ENCODE results near the gene ZNF79. TPM values are rescaled to one million over a fixed set of nuclear protein-coding genes. Genes with fewer than 3 reads are reported as not detected.
A peak's percentile ranks its signal among the peaks of the same experiment; 100 is the strongest.

ZNF79 gene
- total RNA-seq, 1 experiment from 2014 or later, result 11.6 TPM

DNA sequence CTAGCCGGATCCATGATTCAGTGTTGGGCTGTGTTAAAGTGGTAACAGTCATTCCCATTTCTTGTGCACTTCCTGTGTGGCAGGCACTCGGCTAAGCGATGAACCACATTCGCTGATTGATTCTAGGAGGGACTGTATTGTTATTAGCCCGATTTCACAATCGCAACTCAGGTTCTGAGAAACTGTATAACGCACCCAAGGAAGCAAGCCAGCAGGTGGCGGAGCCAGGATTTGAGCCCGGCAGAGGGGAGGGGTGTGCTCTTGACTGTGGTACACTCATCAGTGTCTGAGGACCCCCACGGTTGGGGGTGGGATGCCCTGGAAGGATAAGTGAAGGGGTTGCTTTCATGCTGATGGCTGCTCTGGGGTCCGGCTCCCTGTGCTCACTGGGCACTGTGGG is 61.8 kb downstream of the ZNF79 start:
- peak; percentile 53 for DNase-seq (ENCODE audit: low spot score)
- H3K9me3 ChIP-seq (ENCODE audit: low read depth, low read length, poor library complexity, severe bottlenecking), result no peaks in the 10 kb centered on the region
- no peaks in the 10 kb centered on the region for H3K27me3 ChIP-seq (replicated peaks; ENCODE audit: insufficient read depth, low read depth, low read length, poor library complexity)
- POLR2A ChIA-PET (ENCODE audit: low non-redundant PET), result no interaction called here
- intact Hi-C loops (cut with micrococcal nuclease; ENCODE audit: unreplicated experiment), result no loop called here
- no TSS peak for BruUV-seq (replicated peaks)
- peaks cover 5% of the 10 kb centered on the region for H3K4me1 ChIP-seq (ENCODE audit: insufficient read depth, low read length, poor library complexity, severe bottlenecking)
- H3K4me3 ChIP-seq (ENCODE audit: low read depth, low read length, poor library complexity, severe bottlenecking), result no peak overlapping the region
- CTCF ChIA-PET, result no interaction called here
- H3K27ac ChIP-seq (ENCODE audit: low read depth, low read length, poor library complexity, severe bottlenecking), result no peak overlapping the region
- no peaks in the 10 kb centered on the region for H3K36me3 ChIP-seq (ENCODE audit: insufficient read depth, low read length, poor library complexity, severe bottlenecking)
- TF ChIP-seq, protein P1, sequence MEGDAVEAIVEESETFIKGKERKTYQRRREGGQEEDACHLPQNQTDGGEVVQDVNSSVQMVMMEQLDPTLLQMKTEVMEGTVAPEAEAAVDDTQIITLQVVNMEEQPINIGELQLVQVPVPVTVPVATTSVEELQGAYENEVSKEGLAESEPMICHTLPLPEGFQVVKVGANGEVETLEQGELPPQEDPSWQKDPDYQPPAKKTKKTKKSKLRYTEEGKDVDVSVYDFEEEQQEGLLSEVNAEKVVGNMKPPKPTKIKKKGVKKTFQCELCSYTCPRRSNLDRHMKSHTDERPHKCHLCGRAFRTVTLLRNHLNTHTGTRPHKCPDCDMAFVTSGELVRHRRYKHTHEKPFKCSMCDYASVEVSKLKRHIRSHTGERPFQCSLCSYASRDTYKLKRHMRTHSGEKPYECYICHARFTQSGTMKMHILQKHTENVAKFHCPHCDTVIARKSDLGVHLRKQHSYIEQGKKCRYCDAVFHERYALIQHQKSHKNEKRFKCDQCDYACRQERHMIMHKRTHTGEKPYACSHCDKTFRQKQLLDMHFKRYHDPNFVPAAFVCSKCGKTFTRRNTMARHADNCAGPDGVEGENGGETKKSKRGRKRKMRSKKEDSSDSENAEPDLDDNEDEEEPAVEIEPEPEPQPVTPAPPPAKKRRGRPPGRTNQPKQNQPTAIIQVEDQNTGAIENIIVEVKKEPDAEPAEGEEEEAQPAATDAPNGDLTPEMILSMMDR (conservative IDR thresholded peaks at IDR 0.05; ENCODE audit: low read depth, low read length), result 0 out of 2 replicates have a peak, but pooled peaks have one; percentile 17
- TF ChIP-seq EZH2 (IDR thresholded peaks at IDR 0.05; ENCODE audit: borderline replicate concordance, low read depth, low read length, poor library complexity, severe bottlenecking), result no peak

DNA sequence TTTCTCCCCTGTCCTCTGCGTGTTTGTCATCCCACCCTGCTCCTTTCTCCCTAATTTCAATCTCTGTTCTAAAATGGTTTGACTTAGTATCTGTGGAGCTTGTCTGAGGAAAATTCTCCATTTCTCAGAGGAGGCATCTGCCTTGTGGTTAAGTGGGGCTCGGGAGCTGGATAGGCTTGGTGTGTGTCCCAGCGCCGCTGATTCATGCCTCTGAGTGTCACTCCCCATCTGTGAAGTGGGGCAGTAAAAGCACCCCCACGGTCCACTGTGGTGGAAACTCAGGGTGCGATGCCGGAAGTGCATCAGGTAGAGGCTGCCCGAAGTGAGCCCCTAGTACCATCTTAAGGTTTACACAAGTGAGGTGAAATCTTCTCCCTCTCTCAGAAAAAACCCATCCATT is 64.8 kb downstream of the ZNF79 start:
- BruUV-seq (replicated peaks), result no TSS peak
- H3K27ac ChIP-seq (ENCODE audit: low read depth, low read length, poor library complexity, severe bottlenecking), result no peak overlapping the region
- H3K4me3 ChIP-seq (ENCODE audit: low read depth, low read length, poor library complexity, severe bottlenecking), result no peak overlapping the region
- CTCF ChIA-PET, result interaction anchor here (1.1 kb wide), 1 partner anchor 15 kb away, joined by 3 read pairs; no protein-coding TSS in a partner anchor
- intact Hi-C loops (cut with micrococcal nuclease; ENCODE audit: unreplicated experiment), result no loop called here
- H3K36me3 ChIP-seq (ENCODE audit: insufficient read depth, low read length, poor library complexity, severe bottlenecking), result peaks cover 4% of the 10 kb centered on the region
- TF ChIP-seq, protein P1 (conservative IDR thresholded peaks at IDR 0.05; ENCODE audit: low read depth, low read length), result no peak
- no peak for TF ChIP-seq EZH2 (IDR thresholded peaks at IDR 0.05; ENCODE audit: borderline replicate concordance, low read depth, low read length, poor library complexity, severe bottlenecking)
- DNase-seq (ENCODE audit: low spot score), result no peak
- POLR2A ChIA-PET (ENCODE audit: low non-redundant PET), result no interaction called here
- no peaks in the 10 kb centered on the region for H3K9me3 ChIP-seq (ENCODE audit: low read depth, low read length, poor library complexity, severe bottlenecking)
- no peaks in the 10 kb centered on the region for H3K27me3 ChIP-seq (replicated peaks; ENCODE audit: insufficient read depth, low read depth, low read length, poor library complexity)
- H3K4me1 ChIP-seq (ENCODE audit: insufficient read depth, low read length, poor library complexity, severe bottlenecking), result peaks cover 5% of the 10 kb centered on the region

DNA sequence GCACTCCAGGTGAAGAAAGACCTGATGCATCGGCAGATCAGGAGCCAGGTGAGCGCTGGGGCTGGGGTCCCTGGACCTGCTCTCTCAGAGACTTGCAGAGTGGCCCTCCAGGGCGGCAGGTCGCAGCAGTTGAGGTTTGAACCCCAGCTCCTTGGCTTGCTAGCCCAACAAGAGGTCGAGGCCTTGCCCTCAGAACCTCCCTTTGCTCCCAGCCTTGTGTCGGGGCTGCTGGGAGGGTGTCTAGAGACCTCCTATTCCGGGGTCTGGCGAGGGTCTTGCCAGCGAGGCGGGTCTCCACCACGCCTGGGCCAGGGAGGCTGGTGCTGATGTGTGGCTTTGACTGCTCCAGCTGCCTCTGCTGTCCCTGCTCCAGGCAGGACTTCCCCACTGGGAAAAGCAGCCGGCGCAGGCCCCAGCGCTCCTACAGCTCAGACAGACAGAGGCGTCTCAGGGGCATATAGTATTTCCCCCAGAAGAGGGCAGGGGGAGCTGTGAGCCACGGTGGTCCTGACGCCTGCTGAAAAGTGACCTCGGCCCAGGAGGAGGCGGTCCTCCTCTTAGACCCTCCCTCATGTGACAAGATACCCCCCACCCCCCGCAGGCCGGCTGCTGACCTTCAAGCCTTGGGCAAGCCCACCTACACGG is 65.4 kb downstream of the ZNF79 start:
- H3K4me3 ChIP-seq (ENCODE audit: low read depth, low read length, poor library complexity, severe bottlenecking), result no peak overlapping the region
- intact Hi-C loops (cut with micrococcal nuclease; ENCODE audit: unreplicated experiment), result no loop called here
- TF ChIP-seq EZH2 (IDR thresholded peaks at IDR 0.05; ENCODE audit: borderline replicate concordance, low read depth, low read length, poor library complexity, severe bottlenecking), result no peak
- TF ChIP-seq, protein P1 (conservative IDR thresholded peaks at IDR 0.05; ENCODE audit: low read depth, low read length), result 0 out of 2 replicates have a peak, but pooled peaks have one; percentile 11
- H3K27ac ChIP-seq (ENCODE audit: low read depth, low read length, poor library complexity, severe bottlenecking), result no peak overlapping the region
- no TSS peak for BruUV-seq (replicated peaks)
- H3K9me3 ChIP-seq (ENCODE audit: low read depth, low read length, poor library complexity, severe bottlenecking), result no peaks in the 10 kb centered on the region
- H3K27me3 ChIP-seq (replicated peaks; ENCODE audit: insufficient read depth, low read depth, low read length, poor library complexity), result no peaks in the 10 kb centered on the region
- DNase-seq (ENCODE audit: low spot score), result no peak
- H3K36me3 ChIP-seq (ENCODE audit: insufficient read depth, low read length, poor library complexity, severe bottlenecking), result peaks cover 7% of the 10 kb centered on the region
- ChIA-PET CTCF (interaction anchor here (1.1 kb wide), 1 partner anchor 14 kb away, joined by 3 read pairs; no protein-coding TSS in a partner anchor), POLR2A (ENCODE audit: low non-redundant PET) (interaction anchor here (0.8 kb wide), 1 partner anchor 23 kb away, joined by 4 read pairs; no protein-coding TSS in a partner anchor)
- peaks cover 5% of the 10 kb centered on the region for H3K4me1 ChIP-seq (ENCODE audit: insufficient read depth, low read length, poor library complexity, severe bottlenecking)
